SU-DHL-6 (cell line): ENCODE results near the gene PPIP5K1.

Experiments
- EZH2phosphoT487 ChIP-seq: fragments of 200-600 bp; sonication (generic), shearing (Covaris generic); conservative IDR thresholded peaks from 2 replicates; pipeline ENCODE4 v1.6.1; 2018; ENCODE audit warnings: mild to moderate bottlenecking, antibody characterized with exemption, low read length, moderate library complexity, mixed read lengths
- TF ChIP-seq, protein P1 (sequence below): fragments of 200-600 bp; sonication (generic); IDR thresholded peaks from one replicate; pipeline ENCODE4 v1.5.1; 2017; ENCODE audit warnings: antibody characterized with exemption, mild to moderate bottlenecking, low read length, moderate library complexity; ENCODE audit not compliant: insufficient read depth, poor library complexity, severe bottlenecking

GRCh38 chr15:43529141-43529540, 60.9 kb downstream of the PPIP5K1 start:
- TF ChIP-seq, protein P1, sequence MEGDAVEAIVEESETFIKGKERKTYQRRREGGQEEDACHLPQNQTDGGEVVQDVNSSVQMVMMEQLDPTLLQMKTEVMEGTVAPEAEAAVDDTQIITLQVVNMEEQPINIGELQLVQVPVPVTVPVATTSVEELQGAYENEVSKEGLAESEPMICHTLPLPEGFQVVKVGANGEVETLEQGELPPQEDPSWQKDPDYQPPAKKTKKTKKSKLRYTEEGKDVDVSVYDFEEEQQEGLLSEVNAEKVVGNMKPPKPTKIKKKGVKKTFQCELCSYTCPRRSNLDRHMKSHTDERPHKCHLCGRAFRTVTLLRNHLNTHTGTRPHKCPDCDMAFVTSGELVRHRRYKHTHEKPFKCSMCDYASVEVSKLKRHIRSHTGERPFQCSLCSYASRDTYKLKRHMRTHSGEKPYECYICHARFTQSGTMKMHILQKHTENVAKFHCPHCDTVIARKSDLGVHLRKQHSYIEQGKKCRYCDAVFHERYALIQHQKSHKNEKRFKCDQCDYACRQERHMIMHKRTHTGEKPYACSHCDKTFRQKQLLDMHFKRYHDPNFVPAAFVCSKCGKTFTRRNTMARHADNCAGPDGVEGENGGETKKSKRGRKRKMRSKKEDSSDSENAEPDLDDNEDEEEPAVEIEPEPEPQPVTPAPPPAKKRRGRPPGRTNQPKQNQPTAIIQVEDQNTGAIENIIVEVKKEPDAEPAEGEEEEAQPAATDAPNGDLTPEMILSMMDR: no peak
- no peak for TF ChIP-seq EZH2phosphoT487
